GM21723 (cell line): ENCODE measurements around the gene ZNF749.
"Not testable (repeated sequence)": the region's sequence is repeated elsewhere in the genome, so short reads cannot be mapped to it uniquely, and the experiment has no call there.

Experiments used
- ATAC-seq: cut with Tn5 transposase; IDR thresholded peaks from one replicate; pipeline ENCODE4 v1.9.1; 2021; ENCODE audit warnings: mild to moderate bottlenecking, moderate library complexity; ENCODE audit not compliant: unreplicated experiment

ZNF749 gene

DNA sequence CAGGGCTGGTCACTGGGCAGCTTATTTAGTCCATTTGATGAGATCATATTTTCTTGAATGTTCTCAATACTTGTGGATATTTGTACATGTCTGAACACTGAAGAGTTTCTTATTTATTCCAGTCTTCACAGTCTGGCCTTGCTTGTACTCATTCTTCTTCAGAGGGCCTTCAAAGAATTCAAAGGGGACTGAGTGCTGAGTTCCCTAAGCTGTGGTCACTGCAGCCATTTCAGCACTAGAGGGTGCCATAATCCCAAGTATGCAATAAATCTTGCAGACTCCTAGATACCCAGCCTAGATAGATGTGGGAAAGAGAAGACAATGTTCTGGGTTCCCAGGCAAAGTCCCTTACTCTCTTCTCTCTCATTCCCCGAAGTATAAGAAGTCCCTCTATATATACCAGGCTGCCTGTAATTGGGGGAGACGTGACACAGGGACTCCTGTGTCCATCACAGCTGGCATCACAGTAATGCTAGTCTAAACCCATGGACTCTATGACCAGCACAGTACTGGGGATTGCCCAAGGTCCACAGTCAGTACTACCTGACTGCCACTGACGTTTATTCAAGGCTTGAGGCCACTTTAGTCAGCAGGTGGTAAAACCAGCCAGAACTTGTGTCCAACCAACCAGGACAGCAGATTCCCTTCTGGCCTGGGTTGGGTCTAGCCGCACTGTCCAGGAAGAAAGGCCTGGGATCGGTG is 30.7 kb downstream of the ZNF749 start:
- no peak for ATAC-seq

DNA sequence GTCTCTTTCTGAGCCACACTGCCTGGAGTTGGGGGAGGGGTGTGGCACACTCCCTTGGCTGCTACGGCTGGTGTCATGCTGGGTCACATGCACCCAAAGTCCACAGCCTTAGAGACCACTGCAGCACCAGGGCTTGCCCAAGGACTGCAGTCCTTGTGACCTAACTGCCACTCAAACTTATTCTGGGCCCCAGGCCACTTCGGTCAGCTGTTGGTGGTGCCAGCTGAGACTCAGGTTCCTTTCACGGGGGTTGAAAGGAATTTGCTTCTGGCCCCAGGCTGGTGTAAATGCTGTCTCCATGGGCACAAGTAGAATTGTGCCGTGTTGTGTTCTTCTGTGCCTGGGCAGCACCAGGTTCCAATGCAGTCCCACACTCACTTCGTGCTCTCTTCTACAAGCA is 31.4 kb downstream of the ZNF749 start:
- no peak for ATAC-seq

DNA sequence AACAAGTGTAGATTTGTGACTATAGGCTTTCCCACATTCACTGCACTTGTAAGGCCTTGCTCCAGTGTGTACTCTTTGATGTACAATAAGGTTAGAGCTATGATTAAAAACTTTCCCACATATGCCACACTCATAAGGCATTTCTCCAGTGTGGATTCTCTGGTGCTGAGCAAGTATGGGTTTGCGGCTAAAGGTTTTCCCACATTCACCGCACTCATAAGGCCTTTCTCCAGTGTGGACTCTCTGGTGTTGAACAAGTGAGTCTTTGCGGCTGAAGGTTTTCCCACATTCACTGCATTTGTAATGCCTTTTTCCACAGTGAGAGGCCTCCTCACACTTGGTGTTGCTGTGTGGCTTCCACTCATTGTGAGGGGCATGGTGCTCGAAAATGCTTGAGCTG is 38.5 kb downstream of the ZNF749 start:
- ATAC-seq, result no peak

DNA sequence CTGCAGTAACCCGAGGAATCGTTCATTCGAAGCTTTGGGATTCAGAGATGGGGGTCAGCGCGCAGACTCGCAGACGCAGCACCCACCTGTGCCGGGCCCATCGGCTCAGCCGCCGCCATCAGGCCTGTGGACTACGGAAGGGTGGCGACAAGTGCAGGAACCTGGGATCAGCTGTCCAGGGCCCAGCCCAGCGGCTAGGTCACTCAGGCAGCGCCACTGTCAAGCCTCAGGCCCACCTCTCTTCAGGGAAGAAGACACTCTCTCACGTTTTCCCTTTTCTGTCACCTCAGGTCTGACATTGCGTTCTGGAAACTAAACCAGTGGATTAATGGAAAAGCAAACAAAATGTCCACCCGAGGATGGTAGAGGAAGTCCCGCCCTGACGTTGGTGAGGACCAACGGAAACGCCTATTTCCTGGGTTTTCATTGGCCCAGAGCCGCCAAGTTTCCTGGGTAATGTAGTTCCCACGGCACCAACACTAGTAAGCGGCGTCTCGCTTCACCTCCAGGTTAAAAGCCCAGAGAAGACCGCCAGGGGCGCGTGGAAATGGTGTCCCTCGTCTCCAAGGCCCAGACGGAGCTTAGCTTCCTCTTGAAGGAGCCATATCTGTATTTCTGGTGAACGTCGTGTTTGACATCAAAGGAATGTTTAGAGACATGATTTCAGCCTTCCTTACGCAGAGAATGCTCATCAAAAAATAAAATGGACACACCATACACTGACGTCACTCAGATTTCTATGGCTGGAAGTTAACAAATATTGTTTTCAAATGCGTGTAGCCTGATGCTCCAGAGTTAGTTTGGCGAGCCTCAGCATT is 42.3 kb downstream of the ZNF749 start, which contains the start of gene ZNF772:
ZNF772 (minus strand) TSS at position 376 of the 818 bp plus-strand sequence; CDS start at position 119, 257 bp downstream.
- peak; percentile 93 for ATAC-seq

DNA sequence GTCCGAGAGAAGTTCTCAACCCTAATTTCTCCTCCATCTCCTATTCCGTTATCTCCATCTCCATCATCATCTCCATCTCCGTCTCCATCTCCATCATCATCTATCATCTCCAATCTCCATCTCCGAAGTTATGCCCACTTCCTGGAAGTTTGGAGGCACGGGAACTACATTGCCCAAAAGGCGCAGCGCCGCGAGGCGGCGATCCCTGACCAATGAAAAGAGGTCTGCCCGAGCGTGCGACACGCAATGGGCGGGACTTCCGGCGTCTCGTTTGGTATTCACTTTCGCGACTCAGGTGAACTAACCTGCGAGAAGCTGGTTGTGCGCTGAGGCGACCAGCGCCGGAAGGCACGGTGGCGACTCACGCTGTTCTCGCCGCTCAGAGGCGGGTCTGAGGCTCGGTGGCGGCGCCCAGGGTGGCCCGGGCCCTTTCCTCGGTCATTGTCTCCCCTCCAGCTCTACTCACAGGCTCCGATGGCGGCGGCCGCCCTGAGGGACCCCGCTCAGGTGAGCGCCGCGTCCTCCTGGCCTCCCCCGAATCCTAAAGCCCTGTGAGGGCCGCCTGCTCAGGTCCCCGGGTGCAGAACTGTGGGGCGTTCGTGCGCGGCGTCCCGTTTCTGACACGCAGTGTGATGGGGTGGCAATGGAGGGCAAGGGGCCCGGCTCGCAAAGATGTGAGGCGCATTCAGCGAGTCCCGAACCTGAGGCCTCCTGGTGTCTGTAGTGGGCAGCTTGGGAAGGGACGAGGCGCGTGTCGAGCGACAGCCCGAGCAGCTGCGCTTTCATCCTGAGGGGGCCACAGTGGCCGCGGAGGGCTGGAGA is 52.6 kb downstream of the ZNF749 start, which contains the start of gene ZNF419:
ZNF419 (plus strand) TSS at position 274 of the 822 bp plus-strand sequence; CDS start at position 475, 201 bp downstream.
- peak; percentile 90 for ATAC-seq

DNA sequence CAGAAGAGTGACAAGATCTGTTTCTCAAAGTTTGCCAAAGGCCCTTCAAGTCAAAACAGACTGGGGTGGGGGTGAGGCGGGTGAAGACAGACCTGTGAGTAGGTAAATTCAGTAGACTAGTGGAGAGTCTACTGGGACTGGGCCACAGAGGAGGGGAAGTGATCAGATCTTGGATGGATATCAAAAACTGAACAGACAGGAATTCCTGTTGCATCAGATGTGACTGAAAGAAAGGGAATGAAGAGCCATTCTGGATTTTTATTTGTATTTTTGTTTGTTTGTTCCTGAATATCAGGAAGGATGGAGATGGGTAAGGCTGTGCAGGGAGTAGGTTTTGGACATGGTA is 53.1 kb downstream of the ZNF749 start:
- not testable (repeated sequence) for ATAC-seq
